Measurements from ENCODE around the gene LRCH1. TPM values are rescaled to one million over a fixed set of nuclear protein-coding genes. Genes with fewer than 3 reads are reported as not detected.

The LRCH1 gene
- polyA plus RNA-seq, 1 experiment: 8.3 TPM

DNA sequence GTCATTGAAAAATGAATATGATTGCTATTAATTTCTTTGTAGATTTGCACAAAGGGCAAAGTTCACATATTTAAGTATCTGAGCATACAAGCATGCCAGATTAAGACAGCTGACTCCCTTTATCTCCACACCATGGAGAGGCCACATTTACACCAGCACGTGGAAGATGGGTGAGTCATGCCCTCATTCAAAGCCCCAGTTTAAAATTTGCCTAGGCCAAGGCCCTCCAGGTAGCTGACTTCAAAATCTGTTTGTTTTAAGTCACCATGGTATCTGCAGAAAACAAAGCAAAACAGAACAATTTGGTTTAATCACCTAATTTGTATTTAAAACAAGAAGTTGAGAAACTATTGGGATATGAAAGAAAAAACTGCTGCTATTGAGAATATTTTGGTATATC lies 134.8 kb downstream of the LRCH1 start:
- TF ChIP-seq, protein P1, sequence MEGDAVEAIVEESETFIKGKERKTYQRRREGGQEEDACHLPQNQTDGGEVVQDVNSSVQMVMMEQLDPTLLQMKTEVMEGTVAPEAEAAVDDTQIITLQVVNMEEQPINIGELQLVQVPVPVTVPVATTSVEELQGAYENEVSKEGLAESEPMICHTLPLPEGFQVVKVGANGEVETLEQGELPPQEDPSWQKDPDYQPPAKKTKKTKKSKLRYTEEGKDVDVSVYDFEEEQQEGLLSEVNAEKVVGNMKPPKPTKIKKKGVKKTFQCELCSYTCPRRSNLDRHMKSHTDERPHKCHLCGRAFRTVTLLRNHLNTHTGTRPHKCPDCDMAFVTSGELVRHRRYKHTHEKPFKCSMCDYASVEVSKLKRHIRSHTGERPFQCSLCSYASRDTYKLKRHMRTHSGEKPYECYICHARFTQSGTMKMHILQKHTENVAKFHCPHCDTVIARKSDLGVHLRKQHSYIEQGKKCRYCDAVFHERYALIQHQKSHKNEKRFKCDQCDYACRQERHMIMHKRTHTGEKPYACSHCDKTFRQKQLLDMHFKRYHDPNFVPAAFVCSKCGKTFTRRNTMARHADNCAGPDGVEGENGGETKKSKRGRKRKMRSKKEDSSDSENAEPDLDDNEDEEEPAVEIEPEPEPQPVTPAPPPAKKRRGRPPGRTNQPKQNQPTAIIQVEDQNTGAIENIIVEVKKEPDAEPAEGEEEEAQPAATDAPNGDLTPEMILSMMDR (IDR thresholded peaks at IDR 0.05; ENCODE audit: insufficient read depth, low read depth, low read length): no peak
- POLR2A ChIA-PET: no interaction called here
- H3K36me3 ChIP-seq (ENCODE audit: control insufficient read depth, insufficient read depth, low read length): no peaks in the 10 kb centered on the region; the same call in 1 of the 2 replicates
- no peaks in the 10 kb centered on the region for H3K27me3 ChIP-seq (ENCODE audit: control insufficient read depth, insufficient read depth, low read length)
- no peak overlapping the region for H3K4me3 ChIP-seq (ENCODE audit: low read depth, low read length)
- no peak for DNase-seq (ENCODE audit: low read depth)
- CTCF ChIA-PET: interaction anchor here (0.8 to 1.4 kb wide), 2 partner anchors 13 to 22 kb away, joined by 3 read pairs; no protein-coding TSS in a partner anchor

DNA sequence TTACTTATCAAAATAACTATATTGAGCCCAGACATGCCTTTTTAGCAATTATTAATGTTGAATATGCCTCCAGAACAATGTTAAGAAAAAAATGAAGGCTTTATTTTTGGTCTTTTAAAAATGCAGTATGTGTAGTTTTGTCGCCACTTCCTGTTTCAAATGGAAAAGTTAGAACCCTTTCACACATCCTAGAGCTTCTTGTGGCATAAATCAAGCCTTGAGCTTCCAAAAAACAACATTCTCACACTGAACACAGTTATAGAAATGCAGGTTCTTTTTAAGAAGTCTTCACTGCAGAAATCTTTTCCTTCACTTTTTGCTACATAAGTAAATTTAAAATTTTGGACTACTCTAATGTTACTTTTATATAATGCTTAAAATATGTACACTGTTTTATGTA lies 135.3 kb downstream of the LRCH1 start:
- ChIA-PET CTCF (interaction anchor here (1.4 kb wide), 1 partner anchor 13 kb away, joined by 3 read pairs; no protein-coding TSS in a partner anchor), POLR2A (no interaction called here)
- no peak for DNase-seq (ENCODE audit: low read depth)
- TF ChIP-seq, protein P1 (IDR thresholded peaks at IDR 0.05; ENCODE audit: insufficient read depth, low read depth, low read length): no peak
- peaks cover under 1% of the 10 kb centered on the region; the same call in 1 of the 2 replicates for H3K36me3 ChIP-seq (ENCODE audit: control insufficient read depth, insufficient read depth, low read length)
- no peak overlapping the region for H3K4me3 ChIP-seq (ENCODE audit: low read depth, low read length)
- H3K27me3 ChIP-seq (ENCODE audit: control insufficient read depth, insufficient read depth, low read length): no peaks in the 10 kb centered on the region

DNA sequence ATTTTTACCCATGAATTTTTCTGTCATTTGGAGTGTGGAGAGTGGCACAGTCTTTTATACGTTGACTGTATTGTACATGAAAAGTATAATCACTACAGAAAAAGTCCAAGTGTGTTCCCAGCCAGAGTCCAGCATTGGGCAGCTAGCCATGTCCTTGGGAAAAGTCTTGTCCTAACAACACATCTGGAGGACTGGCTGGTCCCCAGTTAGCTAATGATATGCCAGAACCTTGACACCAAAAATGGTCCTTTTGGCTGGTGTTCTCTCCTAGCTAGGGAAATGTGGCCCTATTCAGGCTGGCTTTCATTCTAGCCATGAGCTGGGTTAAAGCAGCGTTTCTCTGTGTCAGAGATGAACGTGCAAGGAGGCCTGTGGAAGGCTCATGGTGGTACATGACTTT lies 145.0 kb downstream of the LRCH1 start:
- TF ChIP-seq, protein P1 (IDR thresholded peaks at IDR 0.05; ENCODE audit: insufficient read depth, low read depth, low read length): no peak
- DNase-seq (ENCODE audit: low read depth): no peak
- Histone ChIP-seq H3K4me3 (ENCODE audit: low read depth, low read length) (no peak overlapping the region), H3K36me3 (ENCODE audit: control insufficient read depth, insufficient read depth, low read length) (peaks cover 8% of the 10 kb centered on the region), H3K27me3 (ENCODE audit: control insufficient read depth, insufficient read depth, low read length) (no peaks in the 10 kb centered on the region)
- POLR2A ChIA-PET: no interaction called here
- CTCF ChIA-PET: no interaction called here

DNA sequence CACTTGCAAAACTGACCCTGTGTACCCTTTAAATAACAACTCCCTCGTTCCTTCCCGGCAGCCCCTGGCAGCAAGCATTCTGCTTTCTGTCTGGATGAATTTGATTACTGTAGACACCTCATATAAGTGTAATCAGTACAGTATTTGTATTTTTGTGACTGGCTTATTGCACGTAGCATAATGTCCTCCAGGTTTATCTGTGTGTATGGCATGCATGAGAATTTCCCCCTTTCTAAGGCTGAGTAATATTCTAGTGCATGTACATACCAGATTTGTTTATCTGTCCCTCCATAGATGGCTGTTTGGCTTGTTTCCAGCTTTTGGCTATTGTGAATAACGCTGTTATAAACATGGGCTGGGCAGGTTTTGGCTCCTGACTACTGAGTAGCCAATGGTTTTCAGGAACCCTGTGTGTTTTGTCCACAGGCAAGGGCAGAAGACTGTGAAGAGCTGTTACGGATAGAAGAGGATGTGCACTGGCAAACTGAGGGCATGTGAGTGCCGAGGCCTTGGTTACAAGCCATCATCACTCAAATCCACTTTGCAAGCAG lies 146.0 kb downstream of the LRCH1 start:
- TF ChIP-seq, protein P1 (IDR thresholded peaks at IDR 0.05; ENCODE audit: insufficient read depth, low read depth, low read length): no peak
- Histone ChIP-seq H3K36me3 (ENCODE audit: control insufficient read depth, insufficient read depth, low read length) (peaks cover 7% of the 10 kb centered on the region), H3K4me3 (ENCODE audit: low read depth, low read length) (no peak overlapping the region), H3K27me3 (ENCODE audit: control insufficient read depth, insufficient read depth, low read length) (no peaks in the 10 kb centered on the region)
- DNase-seq (ENCODE audit: low read depth): no peak
- CTCF ChIA-PET: interaction anchor here (0.8 kb wide), 1 partner anchor 39 kb away, joined by 3 read pairs; no protein-coding TSS in a partner anchor
- POLR2A ChIA-PET: no interaction called here

DNA sequence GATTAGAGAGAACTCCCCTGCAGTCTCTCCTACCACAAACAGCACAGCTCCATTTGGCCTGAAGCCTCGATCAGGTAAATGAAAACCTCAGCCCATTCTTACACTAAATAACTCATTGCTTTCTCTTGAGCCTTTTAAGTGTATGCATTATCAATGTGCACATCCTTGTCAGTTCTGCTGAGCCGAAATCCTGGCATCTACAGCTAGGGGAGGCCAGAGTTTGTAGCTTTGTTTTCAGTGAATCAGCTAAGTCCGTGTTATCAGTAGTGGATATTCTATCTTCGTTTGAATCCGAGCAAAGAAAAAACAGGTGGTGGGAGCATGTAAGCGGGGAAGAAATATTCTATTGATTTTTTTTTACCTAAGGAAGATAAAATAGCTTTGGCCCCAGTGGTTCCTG lies 159.6 kb downstream of the LRCH1 start:
- no peak for DNase-seq (ENCODE audit: low read depth)
- CTCF ChIA-PET: interaction anchor here (0.6 to 1.3 kb wide), 2 partner anchors 36 to 161 kb away, joined by 4 read pairs; no protein-coding TSS in a partner anchor
- Histone ChIP-seq H3K27me3 (ENCODE audit: control insufficient read depth, insufficient read depth, low read length) (no peaks in the 10 kb centered on the region), H3K4me3 (ENCODE audit: low read depth, low read length) (no peak overlapping the region), H3K36me3 (ENCODE audit: control insufficient read depth, insufficient read depth, low read length) (peaks cover 4% of the 10 kb centered on the region; the same call in 1 of the 2 replicates)
- POLR2A ChIA-PET: no interaction called here
- TF ChIP-seq, protein P1 (IDR thresholded peaks at IDR 0.05; ENCODE audit: insufficient read depth, low read depth, low read length): peak; percentile 6; the same call in 1 of the 2 replicates

All from BJ (cell line).